B cell (primary cell): Measurements from ENCODE around the gene PODN. TPM values are rescaled to one million over a fixed set of nuclear protein-coding genes. Genes with fewer than 3 reads are reported as not detected.

Experiments used
- ATAC-seq: fragments of 200-7000 bp; cut with Tn5 transposase; one replicate; pipeline ENCODE4 v1.10.0; 2021; ENCODE audit warnings: low read depth, mild to moderate bottlenecking, moderate number of reproducible peaks, moderate library complexity
- CTCF ChIA-PET: fragments of 350-600 bp; sonication (Branson Sonifier 250); formaldehyde crosslinking; loops from one replicate; lab custom pipeline; 2021; ENCODE audit warnings: antibody characterized with exemption, inconsistent platforms; lab: Charles Lee
- POLR2A ChIA-PET: fragments of 350-600 bp; sonication (Branson Sonifier 250); formaldehyde crosslinking; loops from one replicate; lab custom pipeline; 2021; ENCODE audit warnings: antibody characterized with exemption; lab: Charles Lee
- DNase-seq: peaks from one replicate; pipeline ENCODE4 v3.0.0; 2013
- H2AFZ ChIP-seq: 2 replicates; pipeline ENCODE4 v1.6.1; 2012; ENCODE audit warnings: mild to moderate bottlenecking, low read depth, low read length; ENCODE audit not compliant: insufficient read depth, poor library complexity, severe bottlenecking
- H3K27ac ChIP-seq, 2 donors: 1 replicate in 1 of 2; 2 replicates in 1 of 2; pipeline ENCODE4 v1.5.1; 2012 to 2013; ENCODE audit warnings: low read length in 2 of 2, mild to moderate bottlenecking in 2 of 2, moderate library complexity in 1 of 2
- H3K27me3 ChIP-seq, 4 experiments: fragments of 200-600 bp in 1 of 4; sonication (generic) in 1 of 4; replicated peaks in 1 of 4; 1 replicate in 2 of 4; 2 replicates in 2 of 4; pipeline versions ENCODE4 v1.6.1 to v1.7.0; 2013 to 2016; ENCODE audit warnings: low read length in 3 of 4, mild to moderate bottlenecking in 2 of 4, mixed read lengths in 1 of 4, moderate library complexity in 1 of 4; ENCODE audit not compliant: insufficient read depth in 4 of 4, control insufficient read depth in 3 of 4; ENCODE audit errors: control extremely low read depth in 1 of 4
- H3K36me3 ChIP-seq, 2 experiments: replicated peaks in 1 of 2; 1 replicate in 1 of 2; 2 replicates in 1 of 2; pipeline versions ENCODE4 v1.6.1 to v1.7.1; 2013; ENCODE audit warnings: low read length in 1 of 2; ENCODE audit not compliant: insufficient read depth in 2 of 2, control insufficient read depth in 1 of 2; ENCODE audit errors: control extremely low read depth in 1 of 2, extremely low read depth in 1 of 2
- H3K4me1 ChIP-seq, 2 donors: fragments of 200-600 bp in 1 of 2; sonication (generic) in 1 of 2; 1 replicate in 1 of 2; 2 replicates in 1 of 2; pipeline versions ENCODE4 v1.5.1 to v1.6.1; 2013 to 2017; ENCODE audit warnings: low read length in 2 of 2; ENCODE audit not compliant: control insufficient read depth in 2 of 2, insufficient read depth in 2 of 2
- H3K4me2 ChIP-seq: replicated peaks from 2 replicates; pipeline ENCODE3; 2012; ENCODE audit warnings: mild to moderate bottlenecking, low read depth, low read length; ENCODE audit not compliant: poor library complexity, severe bottlenecking
- H3K4me3 ChIP-seq, 5 experiments: fragments of 200-600 bp in 1 of 5; sonication (generic) in 1 of 5; 1 replicate in 3 of 5; 2 replicates in 2 of 5; pipeline versions ENCODE4 v1.5.1 to v1.7.0; 2011 to 2016; ENCODE audit warnings: low read length in 4 of 5, mild to moderate bottlenecking in 4 of 5, low read depth in 2 of 5, control low read depth in 1 of 5, moderate library complexity in 1 of 5; ENCODE audit not compliant: insufficient read depth in 1 of 5; ENCODE audit errors: control extremely low read depth in 1 of 5, extremely low read depth in 1 of 5
- H3K79me2 ChIP-seq: fragments of 200-600 bp; sonication (generic); one replicate; pipeline ENCODE4 v1.6.0; 2016; ENCODE audit warnings: low read length; ENCODE audit not compliant: control insufficient read depth, insufficient read depth
- H3K9ac ChIP-seq: fragments of 200-600 bp; sonication (generic); 2 replicates; pipeline ENCODE4 v1.6.1; 2017; ENCODE audit warnings: mild to moderate bottlenecking, low read length, moderate library complexity
- H3K9me3 ChIP-seq, 3 donors: one replicate each; pipeline versions ENCODE4 v1.6.1 to v1.7.1; 2013; ENCODE audit warnings: low read length in 2 of 3; ENCODE audit not compliant: control insufficient read depth in 2 of 3, insufficient read depth in 1 of 3; ENCODE audit errors: control extremely low read depth in 1 of 3
- H4K20me1 ChIP-seq: 2 replicates; pipeline ENCODE4 v1.6.0; 2012; ENCODE audit warnings: mild to moderate bottlenecking, low read length; ENCODE audit not compliant: insufficient read depth, control insufficient read depth, poor library complexity, severe bottlenecking
- H3K27ac Mint-ChIP-seq: one replicate; pipeline ENCODE4 v1.8.0; 2021; ENCODE audit warnings: mixed read lengths
- H3K27me3 Mint-ChIP-seq: one replicate; pipeline ENCODE4 v1.8.0; 2021; ENCODE audit warnings: mixed read lengths
- H3K4me1 Mint-ChIP-seq: one replicate; pipeline ENCODE4 v1.8.0; 2021; ENCODE audit warnings: mixed read lengths
- H3K4me3 Mint-ChIP-seq: one replicate; pipeline ENCODE4 v1.8.0; 2021; ENCODE audit warnings: mixed read lengths
- H3K9me3 Mint-ChIP-seq: one replicate; pipeline ENCODE4 v1.8.0; 2022; ENCODE audit warnings: mixed read lengths; ENCODE audit not compliant: insufficient read depth
- EZH2 ChIP-seq: IDR thresholded peaks from 2 replicates; pipeline ENCODE4 v1.6.1; 2012; ENCODE audit warnings: borderline replicate concordance, low read depth, mild to moderate bottlenecking, moderate library complexity, low read length; ENCODE audit not compliant: insufficient read depth, poor library complexity, severe bottlenecking
- WGBS: methylation state at CpG from one replicate; pipeline ENCODE4 v1.1.5; 2013; ENCODE audit warnings: missing lambda C conversion rate; ENCODE audit not compliant: insufficient coverage; 5-methylcytosine and 5-hydroxymethylcytosine counted together
- intact Hi-C: fragments of 100-400 bp; cut with micrococcal nuclease; formaldehyde crosslinking; loops from one replicate; pipeline ENCODE4 v1.10.0; 2022
- polyA plus RNA-seq: library from polyadenylated mRNA; depleted of rRNA; stranded (reverse); fragments of >200 nt; gene quantifications from 2 replicates; pipeline ENCODE4 v1.2.3, GENCODE V29; 2012
- total RNA-seq, 2 donors: library from RNA; stranded (reverse); fragments of 120-200 nt in 1 of 2; gene quantifications; 1 replicate in 1 of 2; 2 replicates in 1 of 2; pipeline versions ENCODE4 v1.2.3 to v1.2.4, GENCODE V29; 2013 to 2022
- TF ChIP-seq, protein P1 (sequence below): fragments of 200-600 bp; IDR thresholded peaks from one replicate; pipeline ENCODE4 v1.8.0; 2022; ENCODE audit warnings: antibody characterized with exemption, mild to moderate bottlenecking

PODN gene
- total and polyA plus RNA-seq, 2 donors (not counting 1 experiment from before 2014, with no cell fraction given): not detected

DNA sequence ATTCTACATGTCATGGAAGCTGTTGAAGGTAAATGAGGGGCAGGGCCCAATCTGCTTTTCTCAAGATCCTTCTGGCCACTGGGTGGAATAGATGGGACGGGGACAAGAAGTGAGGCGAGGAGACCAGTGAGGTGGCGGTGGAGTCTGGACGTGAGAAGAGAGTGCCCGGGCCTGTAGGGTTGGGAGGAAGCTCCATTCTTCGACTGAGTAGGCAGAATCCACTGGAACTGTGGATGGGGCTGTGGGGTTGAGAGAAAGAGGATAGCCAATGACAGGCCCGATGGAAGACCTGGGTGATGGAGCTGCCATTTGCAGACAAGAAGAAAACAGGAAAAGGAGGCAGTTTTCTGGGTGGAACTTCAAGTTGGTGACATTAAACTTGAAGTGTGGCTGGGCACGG, 70.2 kb downstream of the PODN start:
- Histone ChIP-seq H3K36me3 (no peaks in the 10 kb centered on the region), H3K9me3 (peaks cover 0 to 4% (median 0%) of the 10 kb centered on the region in 3 donors), H3K4me1 (no peaks in the 10 kb centered on the region), H3K4me2 (no peak overlapping the region), H4K20me1 (no peaks in the 10 kb centered on the region), H3K27ac (no peak overlapping the region), H3K27me3 (no peaks in the 10 kb centered on the region), H3K79me2 (no peaks in the 10 kb centered on the region), H2AFZ (no peak overlapping the region), H3K9ac (no peak overlapping the region), H3K4me3 (no peak overlapping the region)
- Mint-ChIP-seq H3K27ac (no peak overlapping the region), H3K27me3 (peaks cover 8% of the 10 kb centered on the region), H3K4me1 (no peaks in the 10 kb centered on the region), H3K4me3 (no peak overlapping the region), H3K9me3 (peaks cover under 1% of the 10 kb centered on the region)
- DNase-seq (no peak), ATAC-seq (no peak)
- no peak for TF ChIP-seq EZH2
- TF ChIP-seq, protein P1, sequence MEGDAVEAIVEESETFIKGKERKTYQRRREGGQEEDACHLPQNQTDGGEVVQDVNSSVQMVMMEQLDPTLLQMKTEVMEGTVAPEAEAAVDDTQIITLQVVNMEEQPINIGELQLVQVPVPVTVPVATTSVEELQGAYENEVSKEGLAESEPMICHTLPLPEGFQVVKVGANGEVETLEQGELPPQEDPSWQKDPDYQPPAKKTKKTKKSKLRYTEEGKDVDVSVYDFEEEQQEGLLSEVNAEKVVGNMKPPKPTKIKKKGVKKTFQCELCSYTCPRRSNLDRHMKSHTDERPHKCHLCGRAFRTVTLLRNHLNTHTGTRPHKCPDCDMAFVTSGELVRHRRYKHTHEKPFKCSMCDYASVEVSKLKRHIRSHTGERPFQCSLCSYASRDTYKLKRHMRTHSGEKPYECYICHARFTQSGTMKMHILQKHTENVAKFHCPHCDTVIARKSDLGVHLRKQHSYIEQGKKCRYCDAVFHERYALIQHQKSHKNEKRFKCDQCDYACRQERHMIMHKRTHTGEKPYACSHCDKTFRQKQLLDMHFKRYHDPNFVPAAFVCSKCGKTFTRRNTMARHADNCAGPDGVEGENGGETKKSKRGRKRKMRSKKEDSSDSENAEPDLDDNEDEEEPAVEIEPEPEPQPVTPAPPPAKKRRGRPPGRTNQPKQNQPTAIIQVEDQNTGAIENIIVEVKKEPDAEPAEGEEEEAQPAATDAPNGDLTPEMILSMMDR: no peak
- CTCF ChIA-PET: interaction anchor here (0.9 kb wide), 1 partner anchor 9 kb away, joined by 3 read pairs; no protein-coding TSS in a partner anchor
- 94% methylated on average over 8 of the region's 8 CpGs for WGBS
- intact Hi-C loops: no loop called here
- POLR2A ChIA-PET: no interaction called here

GRCh38 chr1:53133261-53134041, 71.4 kb downstream of the PODN start:
- Mint-ChIP-seq H3K27me3 (peaks cover 1% of the 10 kb centered on the region), H3K4me3 (no peak overlapping the region), H3K27ac (no peak overlapping the region), H3K4me1 (no peaks in the 10 kb centered on the region), H3K9me3 (peaks cover 9% of the 10 kb centered on the region)
- 91% methylated on average over 7 of the region's 9 CpGs for WGBS
- ChIA-PET CTCF (no interaction called here), POLR2A (no interaction called here)
- Histone ChIP-seq H3K4me1 (no peaks in the 10 kb centered on the region), H3K27ac (no peak overlapping the region), H3K9ac (no peak overlapping the region), H3K4me2 (no peak overlapping the region), H4K20me1 (no peaks in the 10 kb centered on the region), H3K4me3 (no peak overlapping the region), H3K27me3 (no peaks in the 10 kb centered on the region), H2AFZ (no peak overlapping the region), H3K79me2 (no peaks in the 10 kb centered on the region), H3K9me3 (peaks cover 0 to 9% (median 8%) of the 10 kb centered on the region in 3 donors), H3K36me3 (no peaks in the 10 kb centered on the region)
- no peak for ATAC-seq
- DNase-seq: no peak
- intact Hi-C loops: no loop called here
- TF ChIP-seq, protein P1: no peak
- TF ChIP-seq EZH2: no peak
